Esophagus muscularis mucosa (tissue), 4 donors: ENCODE measurements around the gene TM4SF4. TPM values are rescaled to one million over a fixed set of nuclear protein-coding genes. Genes with fewer than 3 reads are reported as not detected.

Experiments used
- DNase-seq: peaks from one replicate; pipeline ENCODE4 v3.0.0-alpha.2; 2017; ENCODE audit errors: extremely low spot score
- H3K27ac ChIP-seq, 4 donors: fragments of 200-600 bp; sonication (generic); replicated peaks in 1 of 4; 1 replicate in 3 of 4; 2 replicates in 1 of 4; pipeline ENCODE4 v1.5.1; 2016 to 2019; ENCODE audit warnings: mild to moderate bottlenecking in 1 of 4
- H3K27me3 ChIP-seq, 4 donors: fragments of 200-600 bp; sonication (generic); one replicate each; pipeline versions ENCODE4 v1.5.1 to v1.6.0; 2016 to 2019
- H3K36me3 ChIP-seq, 4 donors: fragments of 200-600 bp; sonication (generic); one replicate each; pipeline ENCODE4 v1.5.1; 2016 to 2019
- H3K4me1 ChIP-seq, 4 donors: fragments of 200-600 bp; sonication (generic); one replicate each; pipeline ENCODE4 v1.5.1; 2016 to 2019
- H3K4me3 ChIP-seq, 4 donors: fragments of 200-600 bp; sonication (generic); 1 replicate in 2 of 4; 2 replicates in 2 of 4; pipeline ENCODE4 v1.5.1; 2016 to 2019; ENCODE audit warnings: mild to moderate bottlenecking in 4 of 4, moderate library complexity in 1 of 4
- H3K9me3 ChIP-seq, 4 donors: fragments of 200-600 bp; sonication (generic); 1 replicate in 3 of 4; 2 replicates in 1 of 4; pipeline ENCODE4 v1.5.1; 2016 to 2019
- EP300 ChIP-seq: sonication (generic); formaldehyde crosslinking; IDR thresholded peaks from one replicate; pipeline ENCODE4 v1.6.1; 2017; ENCODE audit warnings: antibody characterized with exemption
- POLR2A ChIP-seq: fragments of 450-650 bp; IDR thresholded peaks from one replicate; pipeline ENCODE4 v1.6.1; 2017; ENCODE audit warnings: antibody characterized with exemption, moderate library complexity, mild to moderate bottlenecking, low read depth
- POLR2AphosphoS5 ChIP-seq, 2 donors: sonication (generic); formaldehyde crosslinking; IDR thresholded peaks; one replicate each; pipeline ENCODE4 v1.6.1; 2017; ENCODE audit warnings: antibody characterized with exemption in 2 of 2
- WGBS: methylation state at CpG from one replicate; pipeline ENCODE4 v1.1.5; 2018; 5-methylcytosine and 5-hydroxymethylcytosine counted together
- intact Hi-C: fragments of 100-400 bp; cut with DNase I; formaldehyde crosslinking; loops from one replicate; pipeline ENCODE4 v1.15.1; 2023
- total RNA-seq, 4 donors: library from RNA; depleted of rRNA; stranded (reverse); fragments of >200 nt; gene quantifications; one replicate each; pipeline versions ENCODE4 v1.1.0 to v1.2.1, GENCODE V29; 2016
- TF ChIP-seq, protein P1 (sequence below), 3 experiments: fragments of 200-600 bp in 2 of 3; fragments of 450-650 bp in 1 of 3; sonication (generic) in 2 of 3; IDR thresholded peaks; one replicate each; pipeline ENCODE4 v1.5.1; 2017 to 2019; ENCODE audit warnings: antibody characterized with exemption in 3 of 3, mild to moderate bottlenecking in 2 of 3, moderate library complexity in 1 of 3

TM4SF4 gene
- total RNA-seq, 4 donors from 2014 or later: 0.11 to 5.5 (median 2.7) TPM; not detected in 1

DNA sequence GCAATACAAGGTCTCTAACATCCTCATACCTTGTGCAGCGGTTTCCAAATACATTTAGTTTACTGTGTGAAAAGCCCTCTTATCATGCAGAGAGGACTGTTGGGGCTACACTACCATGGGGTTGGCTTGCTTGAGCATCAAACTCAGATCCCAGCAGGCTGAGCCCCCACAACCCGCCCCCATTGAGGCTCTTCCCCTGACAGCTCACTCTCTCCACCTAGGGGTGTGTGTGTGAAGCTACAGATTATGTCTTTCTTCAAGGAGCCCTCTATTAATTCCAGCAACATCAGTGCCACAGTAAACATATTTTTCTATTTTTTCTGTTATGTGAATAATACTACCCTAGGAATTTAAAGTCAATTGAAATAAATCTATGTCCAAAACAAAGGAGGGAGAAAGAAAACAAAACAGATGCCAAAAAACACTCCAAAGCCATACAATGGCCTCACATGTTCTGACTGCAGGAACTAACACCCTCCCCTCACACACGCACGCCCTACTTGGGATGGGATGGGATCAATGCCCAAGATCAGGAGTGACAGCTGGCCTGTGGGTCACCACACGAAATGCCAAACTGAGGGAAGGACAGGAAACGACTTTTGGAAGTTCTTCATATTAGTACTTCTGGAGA lies 14.7 kb downstream of the TM4SF4 start:
- intact Hi-C loops: loop anchor here (10.0 kb wide), 2 partner anchors 214 to 374 kb away; no protein-coding TSS in a partner anchor
- Histone ChIP-seq H3K4me3 (no peak overlapping the region), H3K4me1 (peaks cover 0 to 9% (median 4%) of the 10 kb centered on the region in 4 donors), H3K27me3 (no peaks in the 10 kb centered on the region), H3K27ac (no peak overlapping the region), H3K9me3 (no peaks in the 10 kb centered on the region), H3K36me3 (no peaks in the 10 kb centered on the region)
- WGBS: 71% methylated on average over 6 of the region's 6 CpGs
- TF ChIP-seq, protein P1, sequence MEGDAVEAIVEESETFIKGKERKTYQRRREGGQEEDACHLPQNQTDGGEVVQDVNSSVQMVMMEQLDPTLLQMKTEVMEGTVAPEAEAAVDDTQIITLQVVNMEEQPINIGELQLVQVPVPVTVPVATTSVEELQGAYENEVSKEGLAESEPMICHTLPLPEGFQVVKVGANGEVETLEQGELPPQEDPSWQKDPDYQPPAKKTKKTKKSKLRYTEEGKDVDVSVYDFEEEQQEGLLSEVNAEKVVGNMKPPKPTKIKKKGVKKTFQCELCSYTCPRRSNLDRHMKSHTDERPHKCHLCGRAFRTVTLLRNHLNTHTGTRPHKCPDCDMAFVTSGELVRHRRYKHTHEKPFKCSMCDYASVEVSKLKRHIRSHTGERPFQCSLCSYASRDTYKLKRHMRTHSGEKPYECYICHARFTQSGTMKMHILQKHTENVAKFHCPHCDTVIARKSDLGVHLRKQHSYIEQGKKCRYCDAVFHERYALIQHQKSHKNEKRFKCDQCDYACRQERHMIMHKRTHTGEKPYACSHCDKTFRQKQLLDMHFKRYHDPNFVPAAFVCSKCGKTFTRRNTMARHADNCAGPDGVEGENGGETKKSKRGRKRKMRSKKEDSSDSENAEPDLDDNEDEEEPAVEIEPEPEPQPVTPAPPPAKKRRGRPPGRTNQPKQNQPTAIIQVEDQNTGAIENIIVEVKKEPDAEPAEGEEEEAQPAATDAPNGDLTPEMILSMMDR (IDR thresholded peaks at IDR 0.05): peak; percentile 9 to 32 (median 9)
- no peak for TF ChIP-seq EP300
- no peak for DNase-seq

DNA sequence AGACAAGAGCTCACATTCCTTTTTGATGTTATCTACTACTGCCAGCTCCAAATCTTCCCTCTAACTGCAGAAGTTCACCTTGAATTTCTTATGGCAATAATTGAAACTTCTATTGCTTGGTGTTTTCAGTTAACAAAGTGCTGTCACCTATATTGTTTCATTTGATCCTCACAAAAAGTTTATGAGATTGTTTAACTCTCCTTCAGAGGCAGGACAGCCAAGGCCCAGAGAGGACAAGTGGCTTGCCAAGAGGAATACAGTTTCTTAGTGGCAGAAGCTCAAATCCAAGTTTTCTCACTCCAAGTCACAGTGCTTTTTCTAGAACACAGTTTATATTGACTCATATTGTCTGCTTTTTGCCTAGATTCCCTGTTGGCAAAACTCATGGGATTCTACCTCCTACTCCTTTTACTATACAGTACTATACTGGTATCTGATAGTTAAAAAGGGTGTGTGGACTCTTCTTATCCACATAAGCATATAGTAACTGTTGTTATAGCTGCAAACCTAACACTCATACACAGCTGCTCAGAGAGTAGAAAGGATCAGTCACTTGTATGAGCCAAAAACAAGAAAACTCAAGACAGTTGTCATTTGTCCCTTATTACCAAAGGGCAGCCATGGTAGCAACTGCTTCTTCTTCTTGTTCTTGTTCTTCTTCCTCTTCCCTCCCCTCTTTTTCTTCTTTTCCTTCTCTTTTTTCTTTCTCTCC lies 15.9 kb downstream of the TM4SF4 start:
- no peak for DNase-seq
- H3K27ac ChIP-seq: no peak overlapping the region
- H3K4me1 ChIP-seq: peaks cover 0 to under 1% (median 0%) of the 10 kb centered on the region in 4 donors
- TF ChIP-seq, protein P1 (IDR thresholded peaks at IDR 0.05): no peak
- TF ChIP-seq EP300 (no peak), POLR2A (no peak), POLR2AphosphoS5 (IDR thresholded peaks at IDR 0.05) (no peak)
- intact Hi-C loops: no loop called here
- no peaks in the 10 kb centered on the region for H3K36me3 ChIP-seq
- no peaks in the 10 kb centered on the region for H3K27me3 ChIP-seq
- H3K9me3 ChIP-seq: no peaks in the 10 kb centered on the region
- no peak overlapping the region for H3K4me3 ChIP-seq

DNA sequence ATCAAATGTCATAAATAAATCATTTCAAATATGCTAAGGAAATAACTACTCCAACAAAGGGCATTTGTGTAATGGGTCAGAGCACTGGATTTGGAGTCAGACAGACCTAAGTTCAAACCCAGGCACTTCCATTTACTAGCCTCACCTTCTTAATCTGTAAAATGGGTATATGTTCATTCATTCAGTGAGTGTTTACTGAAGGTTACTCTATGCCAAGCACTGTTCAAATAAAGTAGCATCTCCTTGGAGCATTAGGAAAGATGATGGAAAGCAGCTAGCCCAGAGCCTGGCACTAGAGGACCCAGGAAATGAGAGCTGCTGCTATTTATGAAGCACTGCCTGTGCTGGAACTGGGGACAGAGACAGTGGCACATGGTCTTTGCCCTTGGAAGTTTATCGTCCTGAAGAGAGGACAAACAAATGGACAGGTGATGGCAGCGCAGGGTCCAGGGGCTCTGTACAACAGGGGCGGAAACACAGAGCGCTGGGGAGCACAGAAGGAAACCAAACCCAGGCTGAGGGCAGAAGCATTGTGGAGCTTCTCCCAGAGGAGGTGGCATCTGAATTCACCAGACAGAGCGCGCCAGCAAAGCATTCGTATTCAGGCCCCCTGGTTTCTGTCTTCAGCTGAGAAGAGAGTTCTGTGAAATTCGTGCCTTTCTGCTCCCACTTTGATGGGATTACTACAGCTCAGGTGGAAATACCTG lies 19.0 kb downstream of the TM4SF4 start:
- TF ChIP-seq POLR2A: no peak
- TF ChIP-seq EP300: no peak
- TF ChIP-seq POLR2AphosphoS5 (IDR thresholded peaks at IDR 0.05): no peak
- TF ChIP-seq, protein P1 (IDR thresholded peaks at IDR 0.05): no peak

DNA sequence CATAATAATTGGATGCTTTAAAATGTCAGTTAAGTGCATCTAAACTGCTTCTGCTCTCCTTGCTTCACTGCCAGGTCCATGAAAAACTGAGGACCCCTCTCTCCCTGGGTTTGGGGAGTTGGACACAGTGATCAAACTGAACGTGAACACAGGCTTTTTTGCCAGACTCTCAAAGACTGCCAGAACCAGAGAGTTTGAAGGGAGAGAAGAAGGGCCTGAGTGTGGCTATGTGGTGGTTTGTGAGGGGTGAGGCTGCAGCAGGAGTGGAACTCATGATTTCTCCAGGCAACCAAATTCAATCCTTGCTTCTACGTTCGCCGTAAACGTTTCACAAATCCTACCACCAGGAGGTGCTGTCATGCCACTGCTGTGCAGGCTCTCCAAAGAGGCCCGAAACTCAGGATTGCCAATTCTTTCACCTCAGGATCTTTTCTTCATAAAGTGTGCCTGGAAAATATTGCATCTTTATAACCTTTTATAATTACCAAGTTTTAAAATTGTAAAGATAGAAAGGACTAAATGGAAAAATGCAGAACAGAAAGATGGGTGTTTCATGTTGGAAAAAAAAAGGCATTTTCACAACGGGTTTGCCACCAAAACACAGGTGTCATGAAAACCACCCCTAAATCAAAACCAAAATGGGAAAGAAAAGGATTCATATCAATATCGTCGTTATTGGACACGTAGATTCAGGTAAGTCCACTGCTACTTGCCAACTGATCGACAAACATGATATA lies 19.7 kb downstream of the TM4SF4 start:
- no peak overlapping the region for H3K27ac ChIP-seq
- no peak for TF ChIP-seq POLR2AphosphoS5 (IDR thresholded peaks at IDR 0.05)
- TF ChIP-seq, protein P1 (IDR thresholded peaks at IDR 0.05): peak; percentile 74 to 82 (median 76)
- H3K27me3 ChIP-seq: no peaks in the 10 kb centered on the region
- intact Hi-C loops: loop anchor here (2.0 kb wide), 1 partner anchor 281 kb away; no protein-coding TSS in a partner anchor
- no peaks in the 10 kb centered on the region for H3K36me3 ChIP-seq
- DNase-seq: no peak
- H3K9me3 ChIP-seq: no peaks in the 10 kb centered on the region
- 35% methylated on average over 11 of the region's 11 CpGs for WGBS
- no peaks in the 10 kb centered on the region for H3K4me1 ChIP-seq
- H3K4me3 ChIP-seq: no peak overlapping the region

More for the DNA sequence above, 19.0 kb downstream of the TM4SF4 start:
- Histone ChIP-seq H3K36me3 (no peaks in the 10 kb centered on the region), H3K4me3 (no peak overlapping the region), H3K27me3 (no peaks in the 10 kb centered on the region), H3K4me1 (no peaks in the 10 kb centered on the region), H3K9me3 (no peaks in the 10 kb centered on the region), H3K27ac (no peak overlapping the region)
- DNase-seq: no peak
- WGBS: 73% methylated on average over 8 of the region's 8 CpGs
- intact Hi-C loops: loop anchor here (2.0 kb wide), 1 partner anchor 281 kb away; no protein-coding TSS in a partner anchor
